SK-N-SH treated with all-trans-retinoic acid at 6 μM for 48 hours (cell line): Measurements from ENCODE around the gene RRAS.
A peak's percentile ranks its signal among the peaks of the same experiment; 100 is the strongest.

Experiments
- ATAC-seq: fragments of 200-7000 bp; cut with Tn5 transposase; 3 replicates; pipeline ENCODE4 v1.9.1; 2020; ENCODE audit warnings: mild to moderate bottlenecking, moderate library complexity
- ARNTL ChIP-seq: fragments of 450-650 bp; formaldehyde crosslinking; IDR thresholded peaks from 2 replicates; pipeline ENCODE4 v1.5.0; 2020; ENCODE audit warnings: low read depth, mild to moderate bottlenecking, moderate library complexity, borderline replicate concordance
- BACH2 ChIP-seq: fragments of 250-450 bp; sonication (Bioruptor Pico); IDR thresholded peaks from 2 replicates; pipeline ENCODE4 v1.9.0; 2021; ENCODE audit warnings: mild to moderate bottlenecking, borderline replicate concordance
- CREB5 ChIP-seq: fragments of 250-450 bp; sonication (Bioruptor Pico); IDR thresholded peaks from 2 replicates; pipeline ENCODE4 v1.5.1; 2020; ENCODE audit warnings: low read depth, mild to moderate bottlenecking, moderate library complexity
- CSRNP3 ChIP-seq: fragments of 250-450 bp; sonication (Bioruptor Pico); IDR thresholded peaks from 2 replicates; pipeline ENCODE4 v1.5.1; 2021; ENCODE audit warnings: mild to moderate bottlenecking, moderate library complexity
- ESRRG ChIP-seq: fragments of 250-450 bp; sonication (Bioruptor Pico); IDR thresholded peaks from 2 replicates; pipeline ENCODE4 v1.6.1; 2021; ENCODE audit warnings: mild to moderate bottlenecking
- OSR1 ChIP-seq: fragments of 250-450 bp; sonication (Bioruptor Pico); IDR thresholded peaks from 2 replicates; pipeline ENCODE4 v1.8.0; 2022; ENCODE audit warnings: moderate library complexity, mild to moderate bottlenecking, inconsistent platforms
- POU6F1 ChIP-seq: fragments of 250-450 bp; sonication (Bioruptor Pico); IDR thresholded peaks from 2 replicates; pipeline ENCODE4 v1.8.0; 2021; ENCODE audit warnings: low read depth, mild to moderate bottlenecking, moderate library complexity, borderline replicate concordance
- PPARA ChIP-seq: fragments of 250-450 bp; sonication (Bioruptor Pico); IDR thresholded peaks from 2 replicates; pipeline ENCODE4 v1.5.0; 2020; ENCODE audit warnings: mild to moderate bottlenecking, borderline replicate concordance
- TCF4 ChIP-seq: fragments of 250-450 bp; sonication (Bioruptor Pico); IDR thresholded peaks from 2 replicates; pipeline ENCODE4 v1.8.0; 2021; ENCODE audit warnings: mild to moderate bottlenecking, moderate library complexity, borderline replicate concordance
- TOX ChIP-seq: fragments of 250-450 bp; sonication (Bioruptor Pico); IDR thresholded peaks from 2 replicates; pipeline ENCODE4 v1.8.0; 2021; ENCODE audit warnings: mild to moderate bottlenecking, moderate library complexity, borderline replicate concordance
- TSHZ2 ChIP-seq: fragments of 250-450 bp; sonication (Bioruptor Pico); IDR thresholded peaks from 2 replicates; pipeline ENCODE4 v1.5.0; 2020; ENCODE audit warnings: mild to moderate bottlenecking, moderate library complexity
- ZC3H10 ChIP-seq: fragments of 250-450 bp; sonication (Bioruptor Pico); IDR thresholded peaks from 2 replicates; pipeline ENCODE4 v1.5.1; 2021; ENCODE audit warnings: mild to moderate bottlenecking, moderate library complexity
- ZFP3 ChIP-seq: fragments of 250-450 bp; sonication (Bioruptor Pico); IDR thresholded peaks from 2 replicates; pipeline ENCODE4 v1.5.0; 2020; ENCODE audit warnings: mild to moderate bottlenecking, moderate library complexity
- ZFP30 ChIP-seq: fragments of 450-650 bp; formaldehyde crosslinking; IDR thresholded peaks from 2 replicates; pipeline ENCODE4 v1.5.0; 2022; ENCODE audit warnings: mild to moderate bottlenecking, moderate library complexity
- ZNF565 ChIP-seq: fragments of 450-650 bp; formaldehyde crosslinking; conservative IDR thresholded peaks from 2 replicates; pipeline ENCODE4 v1.5.0; 2020; ENCODE audit warnings: low read depth, mild to moderate bottlenecking, moderate library complexity
- ZNF70 ChIP-seq: fragments of 450-650 bp; formaldehyde crosslinking; IDR thresholded peaks from 2 replicates; pipeline ENCODE4 v1.5.0; 2020; ENCODE audit warnings: mild to moderate bottlenecking, moderate library complexity
- ZNF8 ChIP-seq: fragments of 450-650 bp; formaldehyde crosslinking; IDR thresholded peaks from 2 replicates; pipeline ENCODE4 v1.5.0; 2020; ENCODE audit warnings: mild to moderate bottlenecking, moderate library complexity
- TF ChIP-seq, protein P1 (sequence below): fragments of 250-450 bp; sonication (Bioruptor Pico); IDR thresholded peaks from 2 replicates; pipeline ENCODE4 v1.8.0; 2020; ENCODE audit warnings: mild to moderate bottlenecking, moderate library complexity, borderline replicate concordance

The RRAS gene

GRCh38 chr19:49677231-49677900 is 37.4 kb upstream of the RRAS start, which contains the start of gene PRMT1:
TSS of gene PRMT1 (plus strand) at chr19:49677271. CDS start at chr19:49677281, 10 bp downstream.
- TF ChIP-seq CSRNP3 (CRISPR knock-in tag), result no peak
- 0 out of 2 replicates have a peak, but pooled peaks have one; percentile 29 for TF ChIP-seq ZFP30 (CRISPR knock-in tag)
- TF ChIP-seq, protein P1, sequence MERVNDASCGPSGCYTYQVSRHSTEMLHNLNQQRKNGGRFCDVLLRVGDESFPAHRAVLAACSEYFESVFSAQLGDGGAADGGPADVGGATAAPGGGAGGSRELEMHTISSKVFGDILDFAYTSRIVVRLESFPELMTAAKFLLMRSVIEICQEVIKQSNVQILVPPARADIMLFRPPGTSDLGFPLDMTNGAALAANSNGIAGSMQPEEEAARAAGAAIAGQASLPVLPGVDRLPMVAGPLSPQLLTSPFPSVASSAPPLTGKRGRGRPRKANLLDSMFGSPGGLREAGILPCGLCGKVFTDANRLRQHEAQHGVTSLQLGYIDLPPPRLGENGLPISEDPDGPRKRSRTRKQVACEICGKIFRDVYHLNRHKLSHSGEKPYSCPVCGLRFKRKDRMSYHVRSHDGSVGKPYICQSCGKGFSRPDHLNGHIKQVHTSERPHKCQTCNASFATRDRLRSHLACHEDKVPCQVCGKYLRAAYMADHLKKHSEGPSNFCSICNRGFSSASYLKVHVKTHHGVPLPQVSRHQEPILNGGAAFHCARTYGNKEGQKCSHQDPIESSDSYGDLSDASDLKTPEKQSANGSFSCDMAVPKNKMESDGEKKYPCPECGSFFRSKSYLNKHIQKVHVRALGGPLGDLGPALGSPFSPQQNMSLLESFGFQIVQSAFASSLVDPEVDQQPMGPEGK (CRISPR knock-in tag), result peak; percentile 51; the same call in 1 of the 2 replicates
- ATAC-seq, result peak; percentile 13

- peak; percentile 81 for ATAC-seq
- TF ChIP-seq ZNF8 (no peak), TOX (CRISPR knock-in tag) (no peak), CSRNP3 (CRISPR knock-in tag) (no peak), ZNF565 (CRISPR knock-in tag) (no peak), ESRRG (no peak), OSR1 (CRISPR knock-in tag) (no peak), ZC3H10 (CRISPR knock-in tag) (no peak), ARNTL (CRISPR knock-in tag) (no peak), POU6F1 (no peak), TCF4 (CRISPR knock-in tag) (no peak), CREB5 (CRISPR knock-in tag) (no peak), PPARA (CRISPR knock-in tag) (no peak), TSHZ2 (CRISPR knock-in tag) (no peak), ZFP3 (CRISPR knock-in tag) (no peak), ZNF70 (CRISPR knock-in tag) (no peak), BACH2 (CRISPR knock-in tag) (no peak), ZFP30 (CRISPR knock-in tag) (no peak)
Observed at GRCh38 chr19:49676784-49677230, 36.9 kb upstream of the RRAS start.
